HG03097 (cell line): ENCODE measurements around the gene CFAP74.
"Not testable (repeated sequence)": the region's sequence is repeated elsewhere in the genome, so short reads cannot be mapped to it uniquely, and the experiment has no call there.

Experiments used
- ATAC-seq: cut with Tn5 transposase; IDR thresholded peaks from one replicate; pipeline ENCODE4 v1.9.1; 2021; ENCODE audit not compliant: unreplicated experiment, low FRiP score

CFAP74 gene

GRCh38 chr1:1954831-1955441 is 48.6 kb downstream of the CFAP74 start:
- no peak for ATAC-seq

GRCh38 chr1:1954015-1954414 is 49.6 kb downstream of the CFAP74 start:
- no peak for ATAC-seq

- ATAC-seq: no peak
These were observed 52.6 kb downstream of the CFAP74 start for GRCh38 chr1:1950940-1951339.

- no peak for ATAC-seq
These were observed 54.8 kb downstream of the CFAP74 start for GRCh38 chr1:1948783-1949182.

- no peak for ATAC-seq
These were observed 56.1 kb downstream of the CFAP74 start for GRCh38 chr1:1947493-1947892.

GRCh38 chr1:1946540-1946939 is 57.0 kb downstream of the CFAP74 start:
- ATAC-seq: no peak

GRCh38 chr1:1945782-1946393 is 57.7 kb downstream of the CFAP74 start:
- no peak for ATAC-seq

GRCh38 chr1:1943834-1944570 is 59.6 kb downstream of the CFAP74 start:
- ATAC-seq: no peak

- no peak for ATAC-seq
These were observed 60.6 kb downstream of the CFAP74 start for GRCh38 chr1:1942753-1943656.

- ATAC-seq: no peak
These were observed 61.5 kb downstream of the CFAP74 start for GRCh38 chr1:1941868-1942752.

- ATAC-seq: no peak
These were observed 62.3 kb downstream of the CFAP74 start for GRCh38 chr1:1941211-1941841.

GRCh38 chr1:1940123-1940425 is 63.5 kb downstream of the CFAP74 start:
- no peak for ATAC-seq

GRCh38 chr1:1939296-1940122 is 64.1 kb downstream of the CFAP74 start:
- no peak for ATAC-seq

GRCh38 chr1:1938613-1939295 is 64.8 kb downstream of the CFAP74 start:
- no peak for ATAC-seq

GRCh38 chr1:1938276-1938573 is 65.4 kb downstream of the CFAP74 start:
- ATAC-seq: no peak

- ATAC-seq: no peak
These were observed 65.9 kb downstream of the CFAP74 start for GRCh38 chr1:1937549-1938275.

- ATAC-seq: no peak
These were observed 66.5 kb downstream of the CFAP74 start for GRCh38 chr1:1937061-1937460.

- ATAC-seq: not testable (repeated sequence)
These were observed 68.7 kb downstream of the CFAP74 start for GRCh38 chr1:1934848-1935247.
